Measurements from ENCODE around the gene SERPINA12. TPM values are rescaled to one million over a fixed set of nuclear protein-coding genes. Genes with fewer than 3 reads are reported as not detected.

SERPINA12 gene
- polyA plus RNA-seq, 3 donors = 0.30 to 0.42 (median 0.33) TPM

GRCh38 chr14:94473666-94474410 lies 35.4 kb downstream of the SERPINA12 start:
- DNase-seq (ENCODE audit: extremely low read depth in 1 of 11, low read depth in 9 of 11, low spot score in 4 of 11) = no peak

- no peak for DNase-seq (ENCODE audit: extremely low read depth in 1 of 11, low read depth in 9 of 11, low spot score in 4 of 11)
Measured at GRCh38 chr14:94472842-94473241, 36.4 kb downstream of the SERPINA12 start.

- no peak for DNase-seq (ENCODE audit: extremely low read depth in 1 of 11, low read depth in 9 of 11, low spot score in 4 of 11)
Measured at GRCh38 chr14:94471045-94471444, 38.2 kb downstream of the SERPINA12 start.

GRCh38 chr14:94470311-94470710 lies 39.0 kb downstream of the SERPINA12 start:
- no peak for DNase-seq (ENCODE audit: extremely low read depth in 1 of 11, low read depth in 9 of 11, low spot score in 4 of 11)

- DNase-seq (ENCODE audit: extremely low read depth in 1 of 11, low read depth in 9 of 11, low spot score in 4 of 11) = no peak
Measured at GRCh38 chr14:94469261-94469660, 40.0 kb downstream of the SERPINA12 start.

- no peak for DNase-seq (ENCODE audit: extremely low read depth in 1 of 11, low read depth in 9 of 11, low spot score in 4 of 11)
Measured at GRCh38 chr14:94467728-94468520, 41.3 kb downstream of the SERPINA12 start.

GRCh38 chr14:94466706-94467370 lies 42.4 kb downstream of the SERPINA12 start:
- DNase-seq (ENCODE audit: extremely low read depth in 1 of 11, low read depth in 9 of 11, low spot score in 4 of 11) = no peak

GRCh38 chr14:94465042-94465441 lies 44.2 kb downstream of the SERPINA12 start:
- no peak for DNase-seq (ENCODE audit: extremely low read depth in 1 of 11, low read depth in 9 of 11, low spot score in 4 of 11)

GRCh38 chr14:94464290-94464689 lies 45.0 kb downstream of the SERPINA12 start:
- DNase-seq (ENCODE audit: extremely low read depth in 1 of 11, low read depth in 9 of 11, low spot score in 4 of 11) = no peak

- DNase-seq (ENCODE audit: extremely low read depth in 1 of 11, low read depth in 9 of 11, low spot score in 4 of 11) = no peak
Measured at GRCh38 chr14:94462763-94463572, 46.3 kb downstream of the SERPINA12 start.

- no peak for DNase-seq (ENCODE audit: extremely low read depth in 1 of 11, low read depth in 9 of 11, low spot score in 4 of 11)
Measured at GRCh38 chr14:94462219-94462551, 47.1 kb downstream of the SERPINA12 start.

- DNase-seq (ENCODE audit: extremely low read depth in 1 of 11, low read depth in 9 of 11, low spot score in 4 of 11) = no peak
Measured at GRCh38 chr14:94461526-94462218, 47.6 kb downstream of the SERPINA12 start.

GRCh38 chr14:94460631-94461416 lies 48.4 kb downstream of the SERPINA12 start:
- no peak for DNase-seq (ENCODE audit: extremely low read depth in 1 of 11, low read depth in 9 of 11, low spot score in 4 of 11)

GRCh38 chr14:94458558-94459205 lies 50.6 kb downstream of the SERPINA12 start:
- DNase-seq (ENCODE audit: extremely low read depth in 1 of 11, low read depth in 9 of 11, low spot score in 4 of 11) = no peak

- DNase-seq (ENCODE audit: extremely low read depth in 1 of 11, low read depth in 9 of 11, low spot score in 4 of 11) = no peak
Measured at GRCh38 chr14:94458096-94458495, 51.2 kb downstream of the SERPINA12 start.

GRCh38 chr14:94455928-94456327 lies 53.3 kb downstream of the SERPINA12 start:
- DNase-seq (ENCODE audit: extremely low read depth in 1 of 11, low read depth in 9 of 11, low spot score in 4 of 11) = no peak

GRCh38 chr14:94451826-94452225 lies 57.4 kb downstream of the SERPINA12 start:
- DNase-seq (ENCODE audit: extremely low read depth in 1 of 11, low read depth in 9 of 11, low spot score in 4 of 11) = no peak
